Gastrocnemius medialis (tissue), 4 donors: ENCODE data around the gene IL11RA. TPM values are rescaled to one million over a fixed set of nuclear protein-coding genes. Genes with fewer than 3 reads are reported as not detected.

Source experiments
- ATAC-seq, 2 donors: fragments of 150-250 bp; one replicate each; pipeline ENCODE4 v1.9.1; 2016
- DNase-seq, 2 donors: peaks; one replicate each; pipeline ENCODE4 v3.0.0-alpha.2; 2019
- H3K27ac ChIP-seq, 4 donors: fragments of 200-600 bp; sonication (generic); 1 replicate in 1 of 4; 2 replicates in 3 of 4; pipeline ENCODE4 v1.5.1; 2016 to 2018; ENCODE audit warnings: mild to moderate bottlenecking in 2 of 4, moderate library complexity in 1 of 4
- H3K27me3 ChIP-seq, 3 donors: fragments of 200-600 bp; sonication (generic) in 2 of 3; 1 replicate in 1 of 3; 2 replicates in 2 of 3; pipeline versions ENCODE4 v1.5.1 to v1.6.0; 2016 to 2019; ENCODE audit warnings: mild to moderate bottlenecking in 1 of 3, moderate library complexity in 1 of 3
- H3K36me3 ChIP-seq, 2 donors: fragments of 200-600 bp; sonication (generic) in 1 of 2; one replicate each; pipeline ENCODE4 v1.5.1; 2017 to 2018
- H3K4me1 ChIP-seq, 2 donors: fragments of 200-600 bp; sonication (generic) in 1 of 2; one replicate each; pipeline ENCODE4 v1.5.1; 2016 to 2017; ENCODE audit warnings: mild to moderate bottlenecking in 2 of 2
- H3K4me3 ChIP-seq, 4 donors: fragments of 200-600 bp; sonication (generic) in 3 of 4; 1 replicate in 1 of 4; 2 replicates in 3 of 4; pipeline ENCODE4 v1.5.1; 2016 to 2019; ENCODE audit warnings: mild to moderate bottlenecking in 2 of 4
- H3K9me3 ChIP-seq, 3 donors: fragments of 200-600 bp; sonication (generic) in 2 of 3; 1 replicate in 1 of 3; 2 replicates in 2 of 3; pipeline ENCODE4 v1.5.1; 2016 to 2019
- POLR2A ChIP-seq, 2 donors: fragments of 450-650 bp; IDR thresholded peaks; one replicate each; pipeline ENCODE4 v1.6.1; 2017; ENCODE audit warnings: antibody characterized with exemption in 2 of 2, mild to moderate bottlenecking in 2 of 2, moderate library complexity in 2 of 2
- in situ Hi-C, 4 donors: fragments of 200-750 bp; cut with MboI; loops; one replicate each; pipeline versions ENCODE4 v1.15.0 to v1.8.0; 2017; ENCODE audit warnings: low sequenced_read_pairs in 4 of 4
- intact Hi-C: fragments of 100-400 bp; cut with DNase I; formaldehyde crosslinking; loops from one replicate; pipeline ENCODE4 v1.15.1; 2023; ENCODE audit warnings: low total_unique reads
- total RNA-seq, 4 donors: library from RNA; depleted of rRNA; stranded (reverse); fragments of >200 nt; gene quantifications; one replicate each; pipeline versions ENCODE4 v1.1.0 to v1.2.3, GENCODE V29; 2016
- TF ChIP-seq, protein P1 (sequence below), 5 experiments: fragments of 450-650 bp in 3 of 5; fragments of 200-600 bp in 2 of 5; sonication (generic) in 2 of 5; IDR thresholded peaks in 4 of 5; conservative IDR thresholded peaks in 1 of 5; 1 replicate in 4 of 5; 2 replicates in 1 of 5; pipeline ENCODE4 v1.5.1; 2016 to 2019; ENCODE audit warnings: antibody characterized with exemption in 5 of 5, mild to moderate bottlenecking in 3 of 5, moderate library complexity in 3 of 5

IL11RA gene
- total RNA-seq, 4 donors from 2014 or later, result 3.3 to 15.3 (median 11.6) TPM

DNA sequence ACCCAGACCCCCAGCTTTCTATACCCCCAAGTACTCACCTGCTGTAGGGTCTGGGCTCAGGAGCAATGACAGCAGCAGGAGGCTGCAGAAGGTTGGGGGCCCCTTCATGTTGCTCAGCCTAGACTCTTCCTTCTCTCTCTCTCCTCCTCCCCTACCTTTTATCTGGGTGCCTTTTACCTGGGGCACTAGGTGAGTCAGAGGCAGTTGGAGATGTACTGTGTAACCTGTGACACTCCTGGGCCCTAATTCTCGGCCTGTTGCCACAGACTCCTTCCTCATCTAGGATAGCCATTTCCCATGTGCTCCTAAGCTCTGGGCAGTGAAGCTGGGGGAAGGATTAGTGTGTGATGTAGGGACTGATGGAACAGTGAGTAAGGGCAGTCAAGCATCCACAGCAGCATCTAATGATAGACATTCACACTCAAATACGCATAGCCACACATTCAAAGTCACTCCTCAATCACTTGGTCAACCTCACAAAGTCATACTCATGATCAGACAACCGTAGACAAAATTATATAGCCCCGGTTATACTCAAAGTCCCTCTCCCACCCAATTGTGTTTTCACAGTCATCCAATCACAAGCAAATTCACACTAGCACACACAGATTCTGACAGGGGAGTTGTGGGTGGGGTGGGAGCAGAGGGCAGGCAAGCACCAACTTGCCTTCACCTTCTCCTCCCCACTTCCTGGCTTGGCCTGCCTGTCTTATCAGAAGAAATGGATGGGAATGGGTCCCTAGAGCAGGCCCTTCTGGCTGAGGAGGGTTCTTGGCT is 10.7 kb downstream of the IL11RA start, which contains the start of gene CCL27:
TSS of gene CCL27 (minus strand) at position 132 of the 777 bp plus-strand sequence. CDS start at position 108, 24 bp downstream.
- H3K36me3 ChIP-seq, result peaks cover 0 to 6% of the 10 kb centered on the region in 2 donors

DNA sequence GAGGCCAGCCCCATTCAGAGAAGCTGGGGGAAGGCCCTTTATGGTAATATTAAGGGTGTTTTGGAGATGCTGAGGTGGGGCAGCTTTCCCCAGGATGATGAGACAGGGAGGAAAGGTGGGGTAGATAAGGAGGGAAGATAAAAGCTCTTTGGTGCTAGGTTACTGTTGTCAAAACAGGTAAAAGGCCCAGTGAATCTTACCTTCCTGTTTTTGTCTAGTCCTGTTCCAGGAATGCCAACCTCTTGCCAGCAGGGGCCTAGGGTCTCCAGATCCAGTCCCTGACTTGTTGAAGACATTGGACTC is 11.3 kb downstream of the IL11RA start:
- no peak for ATAC-seq
- Histone ChIP-seq H3K27me3 (no peaks in the 10 kb centered on the region), H3K9me3 (no peaks in the 10 kb centered on the region), H3K4me3 (no peak overlapping the region), H3K36me3 (peaks cover 0 to 6% of the 10 kb centered on the region in 2 donors), H3K27ac (peak overlapping the region in 1 of 4 donors; percentile 99), H3K4me1 (peaks cover 0 to 4% of the 10 kb centered on the region in 2 donors)
- in situ Hi-C loops, result loop anchor here in 1 of 4 donors (25.0 kb wide), 1 partner anchor 424 kb away; the partner anchor contains the start of genes FANCG and PIGO
- TF ChIP-seq POLR2A (IDR thresholded peaks at IDR 0.05), result no peak
- TF ChIP-seq, protein P1, sequence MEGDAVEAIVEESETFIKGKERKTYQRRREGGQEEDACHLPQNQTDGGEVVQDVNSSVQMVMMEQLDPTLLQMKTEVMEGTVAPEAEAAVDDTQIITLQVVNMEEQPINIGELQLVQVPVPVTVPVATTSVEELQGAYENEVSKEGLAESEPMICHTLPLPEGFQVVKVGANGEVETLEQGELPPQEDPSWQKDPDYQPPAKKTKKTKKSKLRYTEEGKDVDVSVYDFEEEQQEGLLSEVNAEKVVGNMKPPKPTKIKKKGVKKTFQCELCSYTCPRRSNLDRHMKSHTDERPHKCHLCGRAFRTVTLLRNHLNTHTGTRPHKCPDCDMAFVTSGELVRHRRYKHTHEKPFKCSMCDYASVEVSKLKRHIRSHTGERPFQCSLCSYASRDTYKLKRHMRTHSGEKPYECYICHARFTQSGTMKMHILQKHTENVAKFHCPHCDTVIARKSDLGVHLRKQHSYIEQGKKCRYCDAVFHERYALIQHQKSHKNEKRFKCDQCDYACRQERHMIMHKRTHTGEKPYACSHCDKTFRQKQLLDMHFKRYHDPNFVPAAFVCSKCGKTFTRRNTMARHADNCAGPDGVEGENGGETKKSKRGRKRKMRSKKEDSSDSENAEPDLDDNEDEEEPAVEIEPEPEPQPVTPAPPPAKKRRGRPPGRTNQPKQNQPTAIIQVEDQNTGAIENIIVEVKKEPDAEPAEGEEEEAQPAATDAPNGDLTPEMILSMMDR (IDR thresholded peaks at IDR 0.05 in 4 of 5, conservative IDR thresholded peaks at IDR 0.05 in 1 of 5), result no peak
- intact Hi-C loops, result no loop called here
- no peak for DNase-seq

More for the DNA sequence above, 10.7 kb downstream of the IL11RA start, which contains the start of gene CCL27:
- H3K4me1 ChIP-seq, result peaks cover 0 to 4% of the 10 kb centered on the region in 2 donors
- in situ Hi-C loops, result loop anchor here in 1 of 4 donors (25.0 kb wide), 1 partner anchor 425 kb away; the partner anchor contains the start of genes FANCG and PIGO
- intact Hi-C loops, result no loop called here
- no peak for TF ChIP-seq POLR2A (IDR thresholded peaks at IDR 0.05)
- TF ChIP-seq, protein P1 (IDR thresholded peaks at IDR 0.05 in 4 of 5, conservative IDR thresholded peaks at IDR 0.05 in 1 of 5), result no peak
- H3K4me3 ChIP-seq, result no peak within 1 kb of the TSS
- H3K27me3 ChIP-seq, result no peaks in the 10 kb centered on the region
- H3K27ac ChIP-seq, result peak within 1 kb of the TSS in 1 of 4 donors; percentile 99
- DNase-seq (no peak), ATAC-seq (no peak)
- H3K9me3 ChIP-seq, result no peaks in the 10 kb centered on the region

DNA sequence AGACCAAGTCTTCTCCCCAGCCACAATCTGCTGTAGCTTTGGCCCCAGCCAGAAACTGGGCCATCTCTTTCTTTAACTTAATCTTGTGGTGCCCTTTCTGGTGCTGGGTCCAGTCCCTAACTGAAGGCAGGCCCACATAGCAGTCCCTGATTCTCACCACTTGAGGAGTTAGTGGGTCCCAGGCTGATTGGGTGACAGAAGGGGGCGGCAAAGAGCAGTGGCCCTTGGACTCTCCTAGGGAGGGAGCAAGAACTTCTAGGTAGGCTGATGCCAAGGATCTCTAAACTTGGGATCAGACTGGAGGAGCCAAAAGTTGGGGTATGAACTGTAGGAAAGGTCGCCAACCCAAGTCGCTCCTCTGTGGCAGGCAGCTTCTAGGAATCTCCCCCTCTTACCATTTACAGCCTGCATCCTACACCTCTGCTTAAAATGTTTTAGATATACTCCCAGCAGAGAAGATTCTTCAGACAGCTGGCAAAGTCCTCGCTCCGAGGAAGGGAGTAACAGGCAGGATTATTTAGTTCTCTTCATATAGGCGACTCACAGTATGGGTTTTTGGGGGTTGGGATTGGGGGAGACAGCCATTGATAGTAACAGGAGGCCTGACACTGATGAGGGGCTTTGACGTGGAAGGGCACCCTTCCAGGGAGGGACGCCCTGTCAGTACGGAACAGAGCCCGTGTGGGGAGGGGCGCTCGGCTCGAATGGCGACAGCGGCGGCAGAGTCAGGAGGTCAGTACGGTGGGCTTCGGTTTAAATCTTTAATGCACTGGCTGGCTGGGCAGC is 12.5 kb downstream of the IL11RA start:
- Histone ChIP-seq H3K27me3 (no peaks in the 10 kb centered on the region), H3K9me3 (no peaks in the 10 kb centered on the region), H3K4me3 (peak overlapping the region; percentile 76 to 98 (median 86)), H3K36me3 (peaks cover 0 to 6% of the 10 kb centered on the region in 2 donors), H3K4me1 (peaks cover 0 to 4% of the 10 kb centered on the region in 2 donors), H3K27ac (peak overlapping the region; percentile 91 to 100 (median 98))
- DNase-seq (peak; percentile 60 to 75), ATAC-seq (peak; percentile 59)
- intact Hi-C loops, result loop anchor here (1.0 to 5.0 kb wide), 3 partner anchors 12 to 323 kb away; partner anchors contain the start of genes DNAJB5 and IL11RA
- TF ChIP-seq, protein P1 (IDR thresholded peaks at IDR 0.05 in 4 of 5, conservative IDR thresholded peaks at IDR 0.05 in 1 of 5), result peak; percentile 65 to 90 (median 67)
- TF ChIP-seq POLR2A (IDR thresholded peaks at IDR 0.05), result no peak
- in situ Hi-C loops, result loop anchor here in 1 of 4 donors (25.0 kb wide), 1 partner anchor 423 kb away; the partner anchor contains the start of genes FANCG and PIGO

DNA sequence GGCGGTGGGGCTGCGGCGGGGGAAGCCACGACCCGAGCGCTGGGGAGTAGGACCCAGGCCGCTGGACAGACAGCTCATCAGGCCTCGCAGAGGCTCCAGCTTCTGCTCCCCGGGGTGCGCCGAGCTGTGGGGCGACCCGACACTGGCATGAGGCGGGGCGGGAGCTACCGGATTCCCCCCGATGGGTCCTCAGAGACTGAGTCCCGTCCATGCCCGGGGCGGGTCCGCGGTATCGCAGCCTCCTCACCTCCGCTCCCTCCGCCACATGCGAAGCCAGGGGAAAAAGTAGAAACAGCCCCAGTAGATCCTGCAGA is 13.0 kb downstream of the IL11RA start:
- H3K27me3 ChIP-seq, result no peaks in the 10 kb centered on the region
- in situ Hi-C loops, result loop anchor here in 1 of 4 donors (25.0 kb wide), 1 partner anchor 422 kb away; the partner anchor contains the start of genes FANCG and PIGO
- H3K4me3 ChIP-seq, result peak overlapping the region; percentile 76 to 98 (median 86)
- peak in 1 of 2 donors; percentile 18 for ATAC-seq
- DNase-seq, result no peak
- intact Hi-C loops, result loop anchor here (1.0 to 5.0 kb wide), 3 partner anchors 13 to 322 kb away; partner anchors contain the start of genes DNAJB5 and IL11RA
- TF ChIP-seq POLR2A (IDR thresholded peaks at IDR 0.05), result no peak
- TF ChIP-seq, protein P1 (IDR thresholded peaks at IDR 0.05 in 4 of 5, conservative IDR thresholded peaks at IDR 0.05 in 1 of 5), result peak in 1 of 5 experiments; percentile 14
- peak overlapping the region; percentile 91 to 100 (median 98) for H3K27ac ChIP-seq
- peaks cover 0 to 6% of the 10 kb centered on the region in 2 donors for H3K36me3 ChIP-seq
- H3K4me1 ChIP-seq, result peaks cover 0 to 4% of the 10 kb centered on the region in 2 donors
- H3K9me3 ChIP-seq, result no peaks in the 10 kb centered on the region
